Calu3 (cell line): ENCODE results near the gene NAP1L2. TPM values are rescaled to one million over a fixed set of nuclear protein-coding genes. Genes with fewer than 3 reads are reported as not detected.

Experiments used
- total RNA-seq: library from RNA; stranded (reverse); gene quantifications from 2 replicates; pipeline ENCODE4 v1.2.3, GENCODE V29; 2022

Gene NAP1L2
- total RNA-seq, 1 experiment from 2014 or later: not detected

Other genes starting within 250 kb of the NAP1L2 start
- not detected in 2 replicates for gene PABPC1L2B, start 211.9 kb downstream of the NAP1L2 start, total RNA-seq
- not detected in 2 replicates for gene PABPC1L2A, start 135.3 kb downstream of the NAP1L2 start, total RNA-seq
- gene CDX4, start 232.2 kb upstream of the NAP1L2 start, total RNA-seq: not detected in 2 replicates